HepG2 (cell line): ENCODE results near the gene CDAN1. TPM values are rescaled to one million over a fixed set of nuclear protein-coding genes. Genes with fewer than 3 reads are reported as not detected.

Source experiments
- EZH2 ChIP-seq: conservative IDR thresholded peaks from 2 replicates; pipeline ENCODE4 v1.6.1; 2012; ENCODE audit warnings: mild to moderate bottlenecking, low read depth, low read length, moderate library complexity
- GTF3A ChIP-seq: sonication (generic); formaldehyde crosslinking; conservative IDR thresholded peaks from 2 replicates; pipeline ENCODE4 v1.4.0; 2020; ENCODE audit warnings: mild to moderate bottlenecking, missing genetic modification reagents
- HNF4G ChIP-seq, 2 experiments: sonication (generic) in 1 of 2; formaldehyde crosslinking in 1 of 2; IDR thresholded peaks; 2 replicates each; pipeline versions ENCODE4 v1.4.0 to v1.6.1; 2011 to 2020; ENCODE audit warnings: borderline replicate concordance in 2 of 2, low read depth in 2 of 2, mild to moderate bottlenecking in 2 of 2, low read length in 1 of 2, missing genetic modification reagents in 1 of 2, moderate library complexity in 1 of 2
- MED8 ChIP-seq: sonication (generic); formaldehyde crosslinking; IDR thresholded peaks from 2 replicates; pipeline ENCODE4 v1.8.1; 2023; ENCODE audit warnings: mild to moderate bottlenecking, missing genetic modification reagents; ENCODE audit not compliant: insufficient replicate concordance
- NFATC3 ChIP-seq: sonication (generic); formaldehyde crosslinking; IDR thresholded peaks from 2 replicates; pipeline ENCODE4 v1.5.1; 2020; ENCODE audit warnings: mild to moderate bottlenecking, missing genetic modification reagents
- TOPORS ChIP-seq: sonication (generic); formaldehyde crosslinking; IDR thresholded peaks from 2 replicates; pipeline ENCODE4 v1.8.0; 2023; ENCODE audit warnings: mild to moderate bottlenecking, missing genetic modification reagents
- YEATS2 ChIP-seq: sonication (generic); formaldehyde crosslinking; IDR thresholded peaks from 2 replicates; pipeline ENCODE4 v1.4.0; 2020; ENCODE audit warnings: missing genetic modification reagents, borderline replicate concordance
- ZFP41 ChIP-seq: sonication (generic); formaldehyde crosslinking; IDR thresholded peaks from 2 replicates; pipeline ENCODE4 v1.4.0; 2020; ENCODE audit warnings: mild to moderate bottlenecking, missing genetic modification reagents, borderline replicate concordance
- ZNF839 ChIP-seq: sonication (generic); formaldehyde crosslinking; IDR thresholded peaks from 2 replicates; pipeline ENCODE4 v1.4.0; 2020; ENCODE audit warnings: missing genetic modification reagents, mild to moderate bottlenecking, borderline replicate concordance
- ZSCAN12 ChIP-seq: sonication (generic); formaldehyde crosslinking; IDR thresholded peaks from 2 replicates; pipeline ENCODE4 v1.9.0; 2021; ENCODE audit warnings: mild to moderate bottlenecking, missing genetic modification reagents
- polyA plus RNA-seq, 8 experiments: library from polyadenylated mRNA; depleted of rRNA in 3 of 8; stranded (reverse) in 7 of 8; unstranded in 1 of 8; fragments of >200 nt; fragmentation: Illumina TruSeq in 4 of 8; extraction: Trizol in 4 of 8; gene quantifications; 2 replicates each; pipeline versions ENCODE4 v1.2.1 to v1.2.3, GENCODE V29; 2011 to 2016; ENCODE audit warnings: low read depth in 4 of 8, missing spikeins in 1 of 8, mixed read lengths in 1 of 8; ENCODE audit not compliant: insufficient read depth in 1 of 8
- total RNA-seq, 5 experiments: library from RNA; depleted of rRNA; stranded (reverse); fragments of >200 nt; fragmentation: Illumina TruSeq; extraction: Trizol; gene quantifications; 2 replicates each; pipeline ENCODE4 v1.2.3, GENCODE V29; 2016; ENCODE audit warnings: low read depth in 1 of 5
- TF ChIP-seq, protein P1 (sequence below): sonication (generic); formaldehyde crosslinking; IDR thresholded peaks from 2 replicates; pipeline ENCODE4 v1.4.0; 2020; ENCODE audit warnings: mild to moderate bottlenecking, low read depth, missing genetic modification reagents
- TF ChIP-seq, protein P2 (sequence below): sonication (generic); formaldehyde crosslinking; IDR thresholded peaks from 2 replicates; pipeline ENCODE4 v1.4.0; 2020; ENCODE audit warnings: missing genetic modification reagents, borderline replicate concordance
- TF ChIP-seq, protein P3 (sequence below): sonication (generic); formaldehyde crosslinking; IDR thresholded peaks from 2 replicates; pipeline ENCODE4 v1.5.0; 2020; ENCODE audit warnings: mild to moderate bottlenecking, missing genetic modification reagents, borderline replicate concordance

The CDAN1 gene
- total and polyA plus RNA-seq, 2 of the 13 experiments (the other 11 are each of a cell fraction or from before 2014, with no cell fraction given) = 5.0 to 16.1 TPM

DNA sequence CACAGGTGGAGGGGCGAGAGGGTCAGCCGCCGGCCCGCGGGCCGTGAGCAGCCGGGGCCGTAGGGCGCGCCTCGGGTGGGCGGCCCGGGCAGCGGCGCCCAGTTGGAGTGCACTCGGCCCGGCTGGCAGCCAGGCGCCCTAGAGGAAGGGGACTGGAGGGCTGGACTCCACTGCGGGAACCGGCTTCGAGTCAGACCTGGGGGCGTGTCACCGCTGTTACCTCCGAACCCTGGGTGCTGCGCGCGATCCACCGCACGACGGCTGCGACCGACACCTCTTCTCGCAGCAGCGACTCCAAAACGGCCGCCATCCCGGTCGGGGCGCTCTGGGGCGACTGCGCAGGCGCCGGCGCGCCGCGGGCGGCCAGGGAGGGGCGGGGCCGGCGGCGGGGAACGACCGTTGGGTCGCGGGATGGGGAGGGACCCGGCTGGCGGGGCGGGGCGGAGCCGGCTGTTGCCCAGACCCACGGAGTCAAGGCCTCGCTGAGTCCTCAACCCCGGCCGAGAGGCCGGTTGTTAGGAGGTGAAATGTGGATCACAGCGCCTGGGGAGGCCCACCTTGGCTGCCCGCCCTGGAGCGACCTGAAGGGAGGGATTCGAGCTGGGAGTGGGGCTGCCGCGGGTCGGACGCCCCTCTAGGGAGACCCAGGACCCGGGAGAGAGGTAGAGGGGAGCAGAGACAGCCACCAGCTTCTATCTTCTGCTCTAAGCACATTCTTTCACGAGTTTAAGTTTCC lies at the start of gene CDAN1 (continued):
- no peak for TF ChIP-seq ZFP41 (CRISPR knock-in tag)
- TF ChIP-seq, protein P1, sequence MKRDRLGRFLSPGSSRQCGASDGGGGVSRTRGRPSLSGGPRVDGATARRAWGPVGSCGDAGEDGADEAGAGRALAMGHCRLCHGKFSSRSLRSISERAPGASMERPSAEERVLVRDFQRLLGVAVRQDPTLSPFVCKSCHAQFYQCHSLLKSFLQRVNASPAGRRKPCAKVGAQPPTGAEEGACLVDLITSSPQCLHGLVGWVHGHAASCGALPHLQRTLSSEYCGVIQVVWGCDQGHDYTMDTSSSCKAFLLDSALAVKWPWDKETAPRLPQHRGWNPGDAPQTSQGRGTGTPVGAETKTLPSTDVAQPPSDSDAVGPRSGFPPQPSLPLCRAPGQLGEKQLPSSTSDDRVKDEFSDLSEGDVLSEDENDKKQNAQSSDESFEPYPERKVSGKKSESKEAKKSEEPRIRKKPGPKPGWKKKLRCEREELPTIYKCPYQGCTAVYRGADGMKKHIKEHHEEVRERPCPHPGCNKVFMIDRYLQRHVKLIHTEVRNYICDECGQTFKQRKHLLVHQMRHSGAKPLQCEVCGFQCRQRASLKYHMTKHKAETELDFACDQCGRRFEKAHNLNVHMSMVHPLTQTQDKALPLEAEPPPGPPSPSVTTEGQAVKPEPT = no peak
- TF ChIP-seq EZH2 = no peak
- TF ChIP-seq TOPORS (CRISPR knock-in tag) = no peak
- no peak for TF ChIP-seq NFATC3
- peak; percentile 48 for TF ChIP-seq MED8 (CRISPR knock-in tag)
- no peak for TF ChIP-seq YEATS2
- TF ChIP-seq ZNF839 (CRISPR knock-in tag) = no peak
- TF ChIP-seq, protein P2, sequence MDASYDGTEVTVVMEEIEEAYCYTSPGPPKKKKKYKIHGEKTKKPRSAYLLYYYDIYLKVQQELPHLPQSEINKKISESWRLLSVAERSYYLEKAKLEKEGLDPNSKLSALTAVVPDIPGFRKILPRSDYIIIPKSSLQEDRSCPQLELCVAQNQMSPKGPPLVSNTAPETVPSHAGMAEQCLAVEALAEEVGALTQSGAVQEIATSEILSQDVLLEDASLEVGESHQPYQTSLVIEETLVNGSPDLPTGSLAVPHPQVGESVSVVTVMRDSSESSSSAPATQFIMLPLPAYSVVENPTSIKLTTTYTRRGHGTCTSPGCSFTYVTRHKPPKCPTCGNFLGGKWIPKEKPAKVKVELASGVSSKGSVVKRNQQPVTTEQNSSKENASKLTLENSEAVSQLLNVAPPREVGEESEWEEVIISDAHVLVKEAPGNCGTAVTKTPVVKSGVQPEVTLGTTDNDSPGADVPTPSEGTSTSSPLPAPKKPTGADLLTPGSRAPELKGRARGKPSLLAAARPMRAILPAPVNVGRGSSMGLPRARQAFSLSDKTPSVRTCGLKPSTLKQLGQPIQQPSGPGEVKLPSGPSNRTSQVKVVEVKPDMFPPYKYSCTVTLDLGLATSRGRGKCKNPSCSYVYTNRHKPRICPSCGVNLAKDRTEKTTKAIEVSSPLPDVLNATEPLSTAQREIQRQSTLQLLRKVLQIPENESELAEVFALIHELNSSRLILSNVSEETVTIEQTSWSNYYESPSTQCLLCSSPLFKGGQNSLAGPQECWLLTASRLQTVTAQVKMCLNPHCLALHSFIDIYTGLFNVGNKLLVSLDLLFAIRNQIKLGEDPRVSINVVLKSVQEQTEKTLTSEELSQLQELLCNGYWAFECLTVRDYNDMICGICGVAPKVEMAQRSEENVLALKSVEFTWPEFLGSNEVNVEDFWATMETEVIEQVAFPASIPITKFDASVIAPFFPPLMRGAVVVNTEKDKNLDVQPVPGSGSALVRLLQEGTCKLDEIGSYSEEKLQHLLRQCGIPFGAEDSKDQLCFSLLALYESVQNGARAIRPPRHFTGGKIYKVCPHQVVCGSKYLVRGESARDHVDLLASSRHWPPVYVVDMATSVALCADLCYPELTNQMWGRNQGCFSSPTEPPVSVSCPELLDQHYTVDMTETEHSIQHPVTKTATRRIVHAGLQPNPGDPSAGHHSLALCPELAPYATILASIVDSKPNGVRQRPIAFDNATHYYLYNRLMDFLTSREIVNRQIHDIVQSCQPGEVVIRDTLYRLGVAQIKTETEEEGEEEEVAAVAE (CRISPR knock-in tag) = no peak
- TF ChIP-seq GTF3A (CRISPR knock-in tag) = no peak
- TF ChIP-seq, protein P3, sequence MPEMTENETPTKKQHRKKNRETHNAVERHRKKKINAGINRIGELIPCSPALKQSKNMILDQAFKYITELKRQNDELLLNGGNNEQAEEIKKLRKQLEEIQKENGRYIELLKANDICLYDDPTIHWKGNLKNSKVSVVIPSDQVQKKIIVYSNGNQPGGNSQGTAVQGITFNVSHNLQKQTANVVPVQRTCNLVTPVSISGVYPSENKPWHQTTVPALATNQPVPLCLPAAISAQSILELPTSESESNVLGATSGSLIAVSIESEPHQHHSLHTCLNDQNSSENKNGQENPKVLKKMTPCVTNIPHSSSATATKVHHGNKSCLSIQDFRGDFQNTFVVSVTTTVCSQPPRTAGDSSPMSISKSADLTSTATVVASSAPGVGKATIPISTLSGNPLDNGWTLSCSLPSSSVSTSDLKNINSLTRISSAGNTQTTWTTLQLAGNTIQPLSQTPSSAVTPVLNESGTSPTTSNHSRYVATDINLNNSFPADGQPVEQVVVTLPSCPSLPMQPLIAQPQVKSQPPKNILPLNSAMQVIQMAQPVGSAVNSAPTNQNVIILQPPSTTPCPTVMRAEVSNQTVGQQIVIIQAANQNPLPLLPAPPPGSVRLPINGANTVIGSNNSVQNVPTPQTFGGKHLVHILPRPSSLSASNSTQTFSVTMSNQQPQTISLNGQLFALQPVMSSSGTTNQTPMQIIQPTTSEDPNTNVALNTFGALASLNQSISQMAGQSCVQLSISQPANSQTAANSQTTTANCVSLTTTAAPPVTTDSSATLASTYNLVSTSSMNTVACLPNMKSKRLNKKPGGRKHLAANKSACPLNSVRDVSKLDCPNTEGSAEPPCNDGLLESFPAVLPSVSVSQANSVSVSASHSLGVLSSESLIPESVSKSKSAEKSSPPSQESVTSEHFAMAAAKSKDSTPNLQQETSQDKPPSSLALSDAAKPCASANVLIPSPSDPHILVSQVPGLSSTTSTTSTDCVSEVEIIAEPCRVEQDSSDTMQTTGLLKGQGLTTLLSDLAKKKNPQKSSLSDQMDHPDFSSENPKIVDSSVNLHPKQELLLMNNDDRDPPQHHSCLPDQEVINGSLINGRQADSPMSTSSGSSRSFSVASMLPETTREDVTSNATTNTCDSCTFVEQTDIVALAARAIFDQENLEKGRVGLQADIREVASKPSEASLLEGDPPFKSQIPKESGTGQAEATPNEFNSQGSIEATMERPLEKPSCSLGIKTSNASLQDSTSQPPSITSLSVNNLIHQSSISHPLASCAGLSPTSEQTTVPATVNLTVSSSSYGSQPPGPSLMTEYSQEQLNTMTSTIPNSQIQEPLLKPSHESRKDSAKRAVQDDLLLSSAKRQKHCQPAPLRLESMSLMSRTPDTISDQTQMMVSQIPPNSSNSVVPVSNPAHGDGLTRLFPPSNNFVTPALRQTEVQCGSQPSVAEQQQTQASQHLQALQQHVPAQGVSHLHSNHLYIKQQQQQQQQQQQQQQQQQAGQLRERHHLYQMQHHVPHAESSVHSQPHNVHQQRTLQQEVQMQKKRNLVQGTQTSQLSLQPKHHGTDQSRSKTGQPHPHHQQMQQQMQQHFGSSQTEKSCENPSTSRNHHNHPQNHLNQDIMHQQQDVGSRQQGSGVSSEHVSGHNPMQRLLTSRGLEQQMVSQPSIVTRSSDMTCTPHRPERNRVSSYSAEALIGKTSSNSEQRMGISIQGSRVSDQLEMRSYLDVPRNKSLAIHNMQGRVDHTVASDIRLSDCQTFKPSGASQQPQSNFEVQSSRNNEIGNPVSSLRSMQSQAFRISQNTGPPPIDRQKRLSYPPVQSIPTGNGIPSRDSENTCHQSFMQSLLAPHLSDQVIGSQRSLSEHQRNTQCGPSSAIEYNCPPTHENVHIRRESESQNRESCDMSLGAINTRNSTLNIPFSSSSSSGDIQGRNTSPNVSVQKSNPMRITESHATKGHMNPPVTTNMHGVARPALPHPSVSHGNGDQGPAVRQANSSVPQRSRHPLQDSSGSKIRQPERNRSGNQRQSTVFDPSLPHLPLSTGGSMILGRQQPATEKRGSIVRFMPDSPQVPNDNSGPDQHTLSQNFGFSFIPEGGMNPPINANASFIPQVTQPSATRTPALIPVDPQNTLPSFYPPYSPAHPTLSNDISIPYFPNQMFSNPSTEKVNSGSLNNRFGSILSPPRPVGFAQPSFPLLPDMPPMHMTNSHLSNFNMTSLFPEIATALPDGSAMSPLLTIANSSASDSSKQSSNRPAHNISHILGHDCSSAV (CRISPR knock-in tag) = no peak
- no peak for TF ChIP-seq HNF4G (IDR thresholded peaks at IDR 0.05; ENCODE audit: borderline replicate concordance, low read depth, low read length)
- TF ChIP-seq HNF4G (CRISPR knock-in tag; IDR thresholded peaks at IDR 0.05; ENCODE audit: borderline replicate concordance, low read depth) = no peak
- TF ChIP-seq ZSCAN12 (CRISPR knock-in tag) = no peak
